H9 (cell line): Measurements from ENCODE around the gene E2F1. TPM values are rescaled to one million over a fixed set of nuclear protein-coding genes. Genes with fewer than 3 reads are reported as not detected.

ENCODE experiments used
- DNase-seq: peaks from one replicate; pipeline ENCODE4 v3.0.0-alpha.2; 2017
- H2AFZ ChIP-seq: one replicate; pipeline ENCODE4 v1.6.1; 2013; ENCODE audit warnings: mild to moderate bottlenecking, low read length, control low read depth, moderate library complexity
- H2AK5ac ChIP-seq: 2 replicates; pipeline ENCODE4 v1.6.1; 2013; ENCODE audit warnings: low read length, control low read depth, mixed read lengths; ENCODE audit not compliant: insufficient read length
- H2BK120ac ChIP-seq: one replicate; pipeline ENCODE4 v1.6.1; 2013; ENCODE audit warnings: low read depth, mild to moderate bottlenecking, low read length, control low read depth, inconsistent platforms; ENCODE audit not compliant: poor library complexity, severe bottlenecking
- H2BK12ac ChIP-seq: 2 replicates; pipeline ENCODE4 v1.6.1; 2013; ENCODE audit warnings: low read length, control low read depth, mixed read lengths, low read depth; ENCODE audit not compliant: insufficient read length
- H2BK15ac ChIP-seq: 2 replicates; pipeline ENCODE4 v1.6.1; 2013; ENCODE audit warnings: low read depth, low read length, control low read depth
- H2BK20ac ChIP-seq: one replicate; pipeline ENCODE4 v1.6.1; 2013; ENCODE audit warnings: low read depth, mild to moderate bottlenecking, low read length, control low read depth, inconsistent platforms; ENCODE audit not compliant: poor library complexity, severe bottlenecking
- H2BK5ac ChIP-seq: 2 replicates; pipeline ENCODE4 v1.6.1; 2013; ENCODE audit warnings: low read length, control low read depth, mixed read lengths; ENCODE audit not compliant: insufficient read length
- H3K14ac ChIP-seq: 2 replicates; pipeline ENCODE4 v1.6.1; 2013; ENCODE audit warnings: low read length, control low read depth; ENCODE audit not compliant: insufficient read depth
- H3K18ac ChIP-seq: 2 replicates; pipeline ENCODE4 v1.6.1; 2013; ENCODE audit warnings: low read depth, mild to moderate bottlenecking, mixed read lengths, low read length, control low read depth; ENCODE audit not compliant: insufficient read length
- H3K23ac ChIP-seq: 2 replicates; pipeline ENCODE4 v1.6.1; 2013; ENCODE audit warnings: low read length, control low read depth, mixed read lengths, low read depth; ENCODE audit not compliant: insufficient read length
- H3K23me2 ChIP-seq: 2 replicates; pipeline ENCODE4 v1.6.1; 2013; ENCODE audit warnings: low read depth, mild to moderate bottlenecking, mixed read lengths, low read length, control low read depth; ENCODE audit not compliant: insufficient read length, poor library complexity, severe bottlenecking
- H3K27ac ChIP-seq: 2 replicates; pipeline ENCODE4 v1.5.1; 2013; ENCODE audit warnings: low read length, control low read depth, mixed read lengths, low read depth; ENCODE audit not compliant: insufficient read length
- H3K27me3 ChIP-seq: 2 replicates; pipeline ENCODE4 v1.6.1; 2013; ENCODE audit warnings: low read length, control low read depth, inconsistent platforms; ENCODE audit not compliant: insufficient read depth
- H3K4ac ChIP-seq: 2 replicates; pipeline ENCODE4 v1.6.1; 2013; ENCODE audit warnings: low read depth, mild to moderate bottlenecking, control low read depth, inconsistent platforms, low read length, moderate library complexity
- H3K4me1 ChIP-seq: 2 replicates; pipeline ENCODE4 v1.6.1; 2013; ENCODE audit warnings: low read length, control low read depth, inconsistent platforms; ENCODE audit not compliant: insufficient read depth
- H3K4me2 ChIP-seq: 2 replicates; pipeline ENCODE4 v1.6.1; 2013; ENCODE audit warnings: low read length, control low read depth, mixed read lengths; ENCODE audit not compliant: insufficient read length, insufficient read depth
- H3K56ac ChIP-seq: 2 replicates; pipeline ENCODE4 v1.6.1; 2013; ENCODE audit warnings: low read depth, mild to moderate bottlenecking, mixed read lengths, low read length, control low read depth; ENCODE audit not compliant: insufficient read length
- H3K79me1 ChIP-seq: 2 replicates; pipeline ENCODE4 v1.6.1; 2013; ENCODE audit warnings: low read depth, mild to moderate bottlenecking, moderate library complexity, low read length, control low read depth, inconsistent platforms; ENCODE audit not compliant: insufficient read depth, poor library complexity, severe bottlenecking
- H3K79me2 ChIP-seq: 2 replicates; pipeline ENCODE4 v1.6.1; 2013; ENCODE audit warnings: low read length, control low read depth, inconsistent platforms; ENCODE audit not compliant: insufficient read depth
- H3K9ac ChIP-seq: 2 replicates; pipeline ENCODE4 v1.6.1; 2013; ENCODE audit warnings: low read length, control low read depth, mixed read lengths; ENCODE audit not compliant: insufficient read length; ENCODE audit errors: extremely low read depth
- H3K9me3 ChIP-seq: one replicate; pipeline ENCODE4 v1.6.1; 2013; ENCODE audit warnings: low read depth, low read length, inconsistent platforms; ENCODE audit not compliant: control insufficient read depth
- H3T11ph ChIP-seq: one replicate; pipeline ENCODE4 v1.6.1; 2013; ENCODE audit warnings: mild to moderate bottlenecking, low read length, control low read depth, inconsistent platforms
- H4K20me1 ChIP-seq: one replicate; pipeline ENCODE4 v1.6.1; 2013; ENCODE audit not compliant: control insufficient read depth, insufficient read length, insufficient read depth
- H4K5ac ChIP-seq: 2 replicates; pipeline ENCODE4 v1.6.1; 2013; ENCODE audit warnings: low read depth, mild to moderate bottlenecking, mixed read lengths, low read length, control low read depth; ENCODE audit not compliant: insufficient read length
- H4K8ac ChIP-seq: replicated peaks from 2 replicates; pipeline ENCODE4 v1.6.1; 2013; ENCODE audit warnings: low read length, control low read depth, mixed read lengths, low read depth; ENCODE audit not compliant: insufficient read length
- H4K91ac ChIP-seq: 2 replicates; pipeline ENCODE4 v1.6.1; 2013; ENCODE audit warnings: low read depth, mild to moderate bottlenecking, moderate library complexity, mixed read lengths, low read length, control low read depth; ENCODE audit not compliant: insufficient read length
- H3K27ac Mint-ChIP-seq, 3 experiments: 2 replicates in 2 of 3; 3 replicates in 1 of 3; pipeline ENCODE4 v1.8.0; 2020 to 2021; ENCODE audit warnings: mixed read lengths in 3 of 3, mild to moderate bottlenecking in 1 of 3, moderate library complexity in 1 of 3
- H3K27me3 Mint-ChIP-seq: 2 replicates; pipeline ENCODE4 v1.8.0; 2021; ENCODE audit warnings: low read depth, mild to moderate bottlenecking, moderate library complexity, mixed read lengths
- H3K36me3 Mint-ChIP-seq, 3 experiments: 2 replicates in 2 of 3; 3 replicates in 1 of 3; pipeline ENCODE4 v1.8.0; 2020 to 2021; ENCODE audit warnings: low read depth in 3 of 3, mixed read lengths in 3 of 3; ENCODE audit not compliant: insufficient read depth in 1 of 3
- H3K4me1 Mint-ChIP-seq, 2 experiments: 2 replicates each; pipeline ENCODE4 v1.8.0; 2020; ENCODE audit warnings: mixed read lengths in 2 of 2
- H3K4me3 Mint-ChIP-seq, 2 experiments: 2 replicates in 1 of 2; 3 replicates in 1 of 2; pipeline ENCODE4 v1.8.0; 2020 to 2021; ENCODE audit warnings: mild to moderate bottlenecking in 2 of 2, mixed read lengths in 2 of 2, moderate library complexity in 1 of 2
- H3K9me3 Mint-ChIP-seq, 2 experiments: 2 replicates in 1 of 2; 3 replicates in 1 of 2; pipeline ENCODE4 v1.8.0; 2020; ENCODE audit warnings: mild to moderate bottlenecking in 2 of 2, mixed read lengths in 2 of 2, moderate library complexity in 1 of 2
- WGBS: extraction: QIAGEN DNeasy Blood & Tissue Kit; methylation state at CpG from one replicate; pipeline ENCODE4 v1.1.7; 2013; ENCODE audit warnings: missing lambda C conversion rate, low lambda C conversion rate, mixed read lengths; ENCODE audit not compliant: insufficient read length; ENCODE audit errors: extremely low coverage; 5-methylcytosine and 5-hydroxymethylcytosine counted together
- total RNA-seq: library from RNA; stranded (reverse); gene quantifications from 2 replicates; pipeline ENCODE4 v1.2.1, GENCODE V29; 2021
- TF ChIP-seq, protein P1 (sequence below): fragments of 200-600 bp; sonication (generic); conservative IDR thresholded peaks from 3 replicates; pipeline ENCODE4 v1.8.0; 2021; ENCODE audit warnings: antibody characterized with exemption, mild to moderate bottlenecking

The E2F1 gene
- total RNA-seq, 1 experiment from 2014 or later: 58.7 TPM

DNA sequence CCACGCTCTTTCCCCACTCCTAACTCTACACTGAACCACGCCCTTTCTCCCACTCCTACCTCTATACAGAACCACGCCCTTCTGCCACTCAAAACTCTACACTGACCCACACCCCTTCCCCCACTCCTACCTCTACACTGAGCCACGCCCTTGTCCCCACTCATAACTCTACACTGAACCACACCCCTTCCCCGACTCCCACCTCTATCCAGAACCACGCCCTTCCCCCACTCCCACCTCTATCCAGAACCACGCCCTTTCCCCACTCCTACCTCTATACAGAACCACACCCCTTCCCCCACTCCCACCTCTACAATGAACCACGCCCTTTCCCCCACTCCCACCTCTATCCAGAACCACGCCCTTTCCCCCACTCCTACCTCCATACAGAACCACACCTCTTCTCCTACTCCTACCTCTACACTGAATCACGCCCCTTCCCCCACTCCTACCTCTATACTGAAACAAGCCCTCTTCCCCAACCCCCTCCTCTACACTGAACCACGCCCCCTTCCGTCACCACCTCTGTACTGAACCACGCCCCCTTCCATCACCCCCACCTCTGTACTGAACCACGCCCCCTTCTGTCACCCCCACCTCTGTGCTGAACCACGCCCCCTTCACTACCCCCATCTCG is 23.8 kb upstream of the E2F1 start:
- Histone ChIP-seq H4K8ac (no peak overlapping the region), H3K56ac (no peak overlapping the region), H2AFZ (no peak overlapping the region), H2BK5ac (no peak overlapping the region), H3K79me1 (no peaks in the 10 kb centered on the region), H4K20me1 (no peaks in the 10 kb centered on the region), H3K4me2 (no peak overlapping the region), H3K18ac (peak overlapping the region; percentile 53), H3K27ac (no peak overlapping the region), H3K23me2 (no peaks in the 10 kb centered on the region), H3K9ac (no peak overlapping the region), H3K4ac (no peak overlapping the region), H3K4me1 (no peaks in the 10 kb centered on the region; the same call in 1 of the 2 replicates), H4K91ac (no peak overlapping the region), H3K23ac (no peak overlapping the region), H2BK15ac (no peak overlapping the region), H3K9me3 (no peaks in the 10 kb centered on the region), H3K79me2 (no peaks in the 10 kb centered on the region), H2BK12ac (no peak overlapping the region), H2AK5ac (no peak overlapping the region), H2BK20ac (no peak overlapping the region), H4K5ac (no peak overlapping the region), H3K27me3 (no peaks in the 10 kb centered on the region), H3K14ac (no peak overlapping the region), H2BK120ac (no peak overlapping the region), H3T11ph (no peak overlapping the region)
- 100% methylated on average over 2 of the region's 16 CpGs for WGBS
- TF ChIP-seq, protein P1, sequence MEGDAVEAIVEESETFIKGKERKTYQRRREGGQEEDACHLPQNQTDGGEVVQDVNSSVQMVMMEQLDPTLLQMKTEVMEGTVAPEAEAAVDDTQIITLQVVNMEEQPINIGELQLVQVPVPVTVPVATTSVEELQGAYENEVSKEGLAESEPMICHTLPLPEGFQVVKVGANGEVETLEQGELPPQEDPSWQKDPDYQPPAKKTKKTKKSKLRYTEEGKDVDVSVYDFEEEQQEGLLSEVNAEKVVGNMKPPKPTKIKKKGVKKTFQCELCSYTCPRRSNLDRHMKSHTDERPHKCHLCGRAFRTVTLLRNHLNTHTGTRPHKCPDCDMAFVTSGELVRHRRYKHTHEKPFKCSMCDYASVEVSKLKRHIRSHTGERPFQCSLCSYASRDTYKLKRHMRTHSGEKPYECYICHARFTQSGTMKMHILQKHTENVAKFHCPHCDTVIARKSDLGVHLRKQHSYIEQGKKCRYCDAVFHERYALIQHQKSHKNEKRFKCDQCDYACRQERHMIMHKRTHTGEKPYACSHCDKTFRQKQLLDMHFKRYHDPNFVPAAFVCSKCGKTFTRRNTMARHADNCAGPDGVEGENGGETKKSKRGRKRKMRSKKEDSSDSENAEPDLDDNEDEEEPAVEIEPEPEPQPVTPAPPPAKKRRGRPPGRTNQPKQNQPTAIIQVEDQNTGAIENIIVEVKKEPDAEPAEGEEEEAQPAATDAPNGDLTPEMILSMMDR: no peak
- H3K4me3 Mint-ChIP-seq: no peak overlapping the region
- H3K27me3 Mint-ChIP-seq: no peaks in the 10 kb centered on the region
- DNase-seq: peak; percentile 89
- H3K9me3 Mint-ChIP-seq: no peaks in the 10 kb centered on the region; a peak in 1 of 5 replicates
- peaks cover 13 to 25% of the 10 kb centered on the region in 2 experiments for H3K4me1 Mint-ChIP-seq
- H3K27ac Mint-ChIP-seq: no peak overlapping the region
- H3K36me3 Mint-ChIP-seq: peaks cover 0 to 4% (median 0%) of the 10 kb centered on the region in 3 experiments; a peak in 1 of 7 replicates
